GM18505 (cell line): ENCODE measurements around the gene ZNF892.
"Not testable (repeated sequence)": the region's sequence is repeated elsewhere in the genome, so short reads cannot be mapped to it uniquely, and the experiment has no call there.

Source experiments
- ATAC-seq: cut with Tn5 transposase; IDR thresholded peaks from one replicate; pipeline ENCODE4 v1.9.1; 2021; ENCODE audit not compliant: unreplicated experiment
- POLR2A ChIP-seq: IDR thresholded peaks from 4 replicates; pipeline ENCODE4 v1.6.1; 2011; ENCODE audit warnings: borderline replicate concordance; ENCODE audit not compliant: insufficient read depth, insufficient read length; ENCODE audit errors: extremely low read depth

Gene ZNF892

DNA sequence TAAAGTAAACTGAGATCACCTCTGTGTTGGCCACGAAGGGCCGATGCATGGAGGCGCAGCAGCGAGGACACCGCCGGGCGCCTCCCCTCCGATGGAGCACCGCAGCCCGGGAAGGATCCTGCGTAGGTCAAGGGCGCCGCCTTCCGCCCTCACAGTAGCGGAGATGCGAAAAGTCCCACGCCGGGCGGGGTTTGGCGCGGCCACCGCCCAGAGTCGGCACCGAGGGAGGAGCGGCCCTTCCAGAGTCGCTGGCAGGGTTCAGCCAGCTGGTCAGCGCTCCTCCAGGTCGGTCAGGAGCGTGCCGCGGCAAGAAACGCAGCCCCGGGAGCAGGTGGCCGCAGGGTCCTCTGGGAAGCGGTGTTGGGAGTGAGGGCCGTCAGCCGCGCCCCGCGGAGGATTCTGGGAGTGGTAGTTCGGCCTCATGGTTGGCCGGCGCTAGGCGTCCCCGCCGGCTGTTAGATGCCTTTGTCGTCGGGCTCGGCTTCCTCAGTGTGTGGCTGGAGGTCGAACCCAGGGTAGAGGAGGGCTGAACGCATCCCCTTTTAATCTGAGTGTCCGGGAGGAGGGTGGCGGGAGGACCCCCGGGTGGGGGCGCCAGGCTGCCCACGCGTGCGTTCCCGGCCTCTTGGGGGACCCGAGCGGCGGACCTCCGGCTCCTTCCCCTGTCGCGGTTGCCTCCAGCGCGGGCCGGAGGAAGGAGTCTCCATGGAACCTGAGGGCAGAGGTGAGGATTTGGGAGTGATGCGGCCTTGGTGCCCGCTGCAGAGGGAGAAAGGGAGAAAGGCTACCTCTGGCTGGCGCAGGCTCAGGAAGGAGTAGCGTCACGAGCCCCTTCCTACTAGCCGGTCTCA lies at the start of gene ZNF892:
ZNF892 (plus strand) TSS at position 411 of the 851 bp plus-strand sequence; CDS start at position 706, 295 bp downstream.
- TF ChIP-seq POLR2A: peak; percentile 62
- ATAC-seq: peak; percentile 97

GRCh38 chr2:95158441-95158840 lies 48.9 kb upstream of the ZNF892 start:
- TF ChIP-seq POLR2A: no peak

DNA sequence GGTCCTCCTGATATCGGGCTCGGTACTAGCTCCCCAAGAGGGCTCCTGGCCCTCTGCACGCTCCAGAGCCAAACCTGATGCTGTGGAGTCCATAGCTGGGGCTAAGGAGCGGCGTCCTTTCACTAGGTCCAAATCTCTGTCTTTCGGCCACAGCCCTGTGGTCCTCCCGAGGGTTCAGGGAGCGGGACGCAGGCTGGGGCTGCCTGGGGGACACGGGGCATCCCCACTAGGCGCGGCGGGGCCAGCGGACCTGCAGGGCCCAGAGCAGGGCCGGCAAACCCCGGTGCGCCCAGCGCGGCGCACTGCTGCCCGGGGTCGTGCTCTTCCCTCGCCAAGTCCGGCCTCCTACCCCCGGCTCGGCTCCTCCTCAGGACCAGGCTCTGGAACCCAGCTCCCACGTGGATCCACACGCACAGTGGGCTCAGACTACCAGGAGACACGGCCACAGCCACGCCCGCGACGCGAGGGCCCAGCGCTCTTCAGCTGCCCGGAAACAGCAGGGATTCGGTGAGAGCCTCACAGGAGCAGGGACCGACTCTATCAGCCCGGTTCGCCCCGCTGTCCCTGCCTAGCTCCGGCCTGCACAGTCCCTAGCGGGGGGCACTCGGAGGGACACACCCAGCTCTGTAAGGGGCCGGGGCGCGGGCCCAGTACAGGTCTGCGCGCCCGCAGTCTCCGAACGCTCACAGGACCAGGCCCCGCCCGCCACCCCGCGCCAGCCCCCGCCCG lies 48.3 kb upstream of the ZNF892 start:
- peak; percentile 3 for TF ChIP-seq POLR2A
- peak; percentile 43 for ATAC-seq

More at GRCh38 chr2:95158441-95158840, 48.9 kb upstream of the ZNF892 start:
- ATAC-seq: no peak

DNA sequence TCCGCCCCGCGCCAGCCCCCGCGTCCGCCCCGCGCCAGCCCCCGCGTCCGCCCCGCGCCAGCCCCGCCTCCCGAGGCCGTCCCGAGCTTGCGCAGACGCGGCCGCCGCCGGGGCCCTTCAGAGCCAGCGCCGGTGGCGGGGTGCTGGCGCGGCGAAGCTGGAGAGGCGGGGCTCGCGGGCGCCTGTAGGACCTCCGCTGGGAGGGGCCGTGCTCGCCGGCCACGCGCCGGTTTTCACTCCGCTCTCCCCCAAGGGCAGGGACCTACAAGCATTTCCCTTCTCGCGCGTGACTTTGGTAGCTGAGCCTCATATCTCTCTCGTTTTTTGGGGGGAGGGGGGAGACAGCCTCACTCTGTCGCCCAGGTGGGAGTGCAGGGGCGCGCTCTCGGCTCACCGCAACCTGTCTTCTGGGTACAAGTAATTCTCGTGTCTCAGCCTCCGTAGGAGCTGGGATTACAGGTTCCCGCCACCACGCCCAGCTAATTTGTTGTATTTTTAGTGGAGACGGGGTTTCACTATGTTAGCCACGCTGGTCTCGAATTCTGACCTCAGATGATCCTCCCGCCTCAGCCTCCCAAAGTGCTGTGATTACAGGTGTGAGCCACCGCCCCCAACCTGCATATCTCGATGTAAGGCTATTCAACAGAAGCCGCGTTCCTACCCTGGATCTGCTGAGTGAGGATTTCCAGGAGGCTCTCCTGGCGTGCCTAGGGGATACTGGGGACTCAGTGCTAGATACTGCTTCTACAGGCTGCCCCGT lies 47.5 kb upstream of the ZNF892 start, which contains the start of gene ZNF514:
ZNF514 (minus strand) TSS at position 159 of the 760 bp plus-strand sequence. CDS start 6,595 bp downstream, outside the sequence.
- TF ChIP-seq POLR2A: peak; percentile 46
- peak; percentile 93 for ATAC-seq

- no peak for TF ChIP-seq POLR2A
These were observed 42.3 kb upstream of the ZNF892 start for GRCh38 chr2:95165030-95165370.

GRCh38 chr2:95165371-95166064 lies 41.8 kb upstream of the ZNF892 start, which contains the start of gene ZNF2:
ZNF2 (plus strand) TSS chr2:95165809; CDS start chr2:95176227, 10,418 bp downstream.
- peak; percentile 92 for ATAC-seq
- peak; percentile 97 for TF ChIP-seq POLR2A

More at GRCh38 chr2:95165030-95165370, 42.3 kb upstream of the ZNF892 start:
- peak; percentile 10 for ATAC-seq

DNA sequence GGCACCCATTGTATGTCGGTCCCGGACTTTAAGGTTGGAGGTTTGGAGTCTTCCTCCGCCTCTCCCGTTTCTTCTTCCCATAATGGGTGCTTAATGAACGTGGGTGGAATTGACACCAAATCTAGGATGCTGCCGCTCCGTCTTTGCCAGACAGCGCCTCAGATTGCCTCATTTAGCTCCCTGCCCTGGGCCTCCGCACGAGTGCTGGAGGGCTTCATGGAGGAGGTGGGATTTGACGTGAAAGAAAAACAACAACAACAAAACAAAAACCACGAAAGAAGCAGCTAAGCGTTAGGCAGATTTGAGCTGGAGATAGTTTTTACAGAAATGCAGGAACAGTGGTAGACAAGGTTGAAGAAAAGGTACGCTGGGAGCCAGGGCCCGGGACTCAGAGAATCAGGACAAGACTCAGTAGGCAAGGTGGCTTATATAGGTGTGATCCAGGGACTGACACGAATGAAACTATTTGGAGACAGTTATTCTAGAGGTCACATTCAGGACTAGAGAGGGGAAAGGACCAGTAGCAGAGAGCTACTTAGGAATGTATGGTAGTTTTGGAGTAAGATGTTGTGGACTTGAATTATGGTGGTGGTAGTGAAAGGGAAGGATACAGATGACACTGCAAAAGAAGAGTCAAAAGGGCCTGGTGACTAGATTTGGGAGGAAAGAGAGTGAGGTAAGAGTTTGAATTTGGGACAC lies 41.1 kb upstream of the ZNF892 start:
- peak; percentile 10 for ATAC-seq

GRCh38 chr2:95171902-95172301 lies 35.4 kb upstream of the ZNF892 start:
- no peak for TF ChIP-seq POLR2A
- ATAC-seq: no peak

More for the DNA sequence above, 41.1 kb upstream of the ZNF892 start:
- TF ChIP-seq POLR2A: no peak

- no peak for TF ChIP-seq POLR2A
These were observed 33.2 kb upstream of the ZNF892 start for GRCh38 chr2:95174031-95174542.

DNA sequence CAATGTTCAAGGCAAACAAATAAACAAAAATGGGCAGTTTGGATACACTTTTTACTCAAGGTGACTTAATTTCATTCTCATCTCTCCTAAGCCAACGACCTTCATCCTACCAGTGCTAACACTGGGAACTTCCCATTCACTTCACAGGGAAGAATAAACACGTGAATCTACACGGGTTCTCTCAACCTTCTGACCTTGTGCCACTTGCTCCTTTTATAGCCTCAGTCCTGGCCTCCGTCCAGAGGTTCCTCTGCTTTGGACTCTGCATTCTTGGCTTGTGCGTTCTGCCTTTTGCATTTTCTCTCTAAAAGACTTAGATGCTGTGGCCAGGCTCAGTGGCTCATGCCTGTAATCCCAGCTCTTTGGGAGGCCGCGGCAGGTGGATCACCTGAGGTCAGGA lies 27.9 kb upstream of the ZNF892 start:
- no peak for TF ChIP-seq POLR2A
- ATAC-seq: no peak

More at GRCh38 chr2:95174031-95174542, 33.2 kb upstream of the ZNF892 start:
- no peak for ATAC-seq

- no peak for ATAC-seq
- no peak for TF ChIP-seq POLR2A
These were observed 25.5 kb upstream of the ZNF892 start for GRCh38 chr2:95181774-95182173.

DNA sequence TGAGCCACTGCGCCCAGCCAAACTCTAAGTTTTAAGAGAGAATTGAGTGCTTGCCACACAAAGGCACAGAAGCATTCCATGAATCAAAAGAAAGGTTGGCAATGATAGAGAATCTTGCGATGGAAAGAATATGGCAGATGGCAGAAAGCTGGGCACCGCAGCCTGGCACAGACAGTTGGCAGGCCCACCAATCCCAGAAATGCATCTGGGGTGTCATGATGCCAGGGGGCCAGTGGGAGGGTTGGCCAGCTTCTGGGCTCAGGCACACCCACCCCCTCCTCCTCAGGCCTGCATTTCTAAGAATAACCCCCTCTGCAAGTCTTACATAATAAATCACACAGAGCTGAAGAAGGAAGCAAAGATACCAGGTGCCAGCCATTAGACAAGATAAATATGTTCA lies 22.1 kb upstream of the ZNF892 start:
- ATAC-seq: no peak

DNA sequence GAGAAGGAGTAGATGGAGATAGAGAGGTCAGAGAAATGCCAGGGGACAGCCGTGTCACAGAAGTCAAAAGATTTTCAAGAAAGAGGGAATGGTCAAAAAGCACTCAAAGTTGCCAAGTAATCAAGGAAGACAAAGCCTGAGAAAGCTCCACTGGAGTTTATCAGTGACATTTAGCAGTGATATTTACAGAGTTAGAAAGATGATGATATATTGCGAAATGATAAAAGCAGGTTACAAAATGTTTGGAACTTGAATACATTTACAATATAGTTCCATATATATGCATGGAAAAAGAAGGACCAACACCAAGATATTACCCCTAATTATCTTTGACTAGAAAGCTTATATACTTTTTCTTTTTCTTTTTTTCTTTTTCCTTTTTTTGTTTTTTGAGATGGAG lies 21.3 kb upstream of the ZNF892 start:
- TF ChIP-seq POLR2A: no peak
- no peak for ATAC-seq

More for the DNA sequence above, 22.1 kb upstream of the ZNF892 start:
- no peak for TF ChIP-seq POLR2A

DNA sequence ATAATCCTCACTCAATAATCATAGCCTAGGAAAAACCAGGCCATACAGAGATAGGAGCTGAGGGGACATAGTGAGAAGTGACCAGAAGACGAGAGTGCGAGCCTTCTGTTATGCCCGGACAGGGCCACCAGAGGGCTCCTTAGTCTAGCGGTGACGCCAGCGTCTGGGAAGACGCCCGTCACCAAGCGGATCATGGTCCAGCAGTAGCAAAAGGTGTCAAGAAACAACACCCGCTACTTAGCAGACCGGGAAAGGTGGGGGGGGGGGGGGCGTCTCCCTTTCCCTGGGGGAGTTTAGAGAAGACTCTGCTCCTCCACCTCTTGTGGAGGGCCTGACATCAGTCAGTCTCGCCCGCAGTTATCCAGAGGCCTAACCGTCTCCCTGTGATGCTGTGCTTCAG lies 14.4 kb upstream of the ZNF892 start:
- not testable (repeated sequence) for ATAC-seq
